Karpas-422 (cell line): ENCODE measurements around the gene AGAP1. TPM values are rescaled to one million over a fixed set of nuclear protein-coding genes. Genes with fewer than 3 reads are reported as not detected.

Source experiments
- DNase-seq: peaks from one replicate; pipeline ENCODE4 v3.0.0-alpha.2; 2015
- H2AFZ ChIP-seq: fragments of 200-600 bp; sonication (generic); 2 replicates; pipeline ENCODE4 v1.6.1; 2014; ENCODE audit warnings: antibody characterized with exemption, low read length, mixed read lengths
- H3K27ac ChIP-seq: fragments of 200-600 bp; sonication (generic); 2 replicates; pipeline ENCODE4 v1.5.1; 2014; ENCODE audit warnings: mild to moderate bottlenecking, low read length, moderate library complexity
- H3K27me3 ChIP-seq: fragments of 200-600 bp; sonication (generic); 2 replicates; pipeline ENCODE4 v1.6.1; 2014; ENCODE audit warnings: low read length, mixed read lengths
- H3K36me3 ChIP-seq: fragments of 200-600 bp; sonication (generic); 2 replicates; pipeline ENCODE4 v1.6.1; 2014; ENCODE audit warnings: low read length, mixed read lengths; ENCODE audit not compliant: insufficient read depth
- H3K4me1 ChIP-seq: fragments of 200-600 bp; sonication (generic); 2 replicates; pipeline ENCODE4 v1.6.1; 2014; ENCODE audit warnings: mild to moderate bottlenecking, low read length, mixed read lengths
- H3K4me2 ChIP-seq: fragments of 200-600 bp; sonication (generic); 2 replicates; pipeline ENCODE4 v1.6.1; 2014; ENCODE audit warnings: low read length, low read depth, mild to moderate bottlenecking; ENCODE audit not compliant: poor library complexity, severe bottlenecking
- H3K4me3 ChIP-seq: fragments of 200-600 bp; sonication (generic); 2 replicates; pipeline ENCODE4 v1.5.1; 2014; ENCODE audit warnings: mild to moderate bottlenecking, antibody characterized with exemption, low read length, mixed read lengths
- H3K79me2 ChIP-seq: fragments of 200-600 bp; sonication (generic); 2 replicates; pipeline ENCODE4 v1.6.1; 2014; ENCODE audit warnings: mild to moderate bottlenecking, low read length, mixed read lengths
- H3K9ac ChIP-seq: fragments of 200-600 bp; sonication (generic); 2 replicates; pipeline ENCODE4 v1.6.0; 2014; ENCODE audit warnings: low read length
- H3K9me2 ChIP-seq: fragments of 200-600 bp; sonication (generic), shearing (Covaris generic); replicated peaks from 2 replicates; pipeline ENCODE4 v1.6.0; 2014; ENCODE audit warnings: mild to moderate bottlenecking, low read length, moderate library complexity; ENCODE audit not compliant: insufficient read depth
- H3K9me3 ChIP-seq: fragments of 300-700, 200-600 bp; sonication (generic); 2 replicates; pipeline ENCODE4 v1.6.1; 2014; ENCODE audit warnings: low read length, mixed read lengths
- H4K20me1 ChIP-seq: fragments of 200-600 bp; sonication (generic); 2 replicates; pipeline ENCODE4 v1.6.1; 2014; ENCODE audit warnings: mild to moderate bottlenecking, antibody characterized with exemption, low read length, low read depth; ENCODE audit not compliant: insufficient read depth
- total RNA-seq: library from RNA; depleted of rRNA; stranded (reverse); fragments of >200 nt; shearing (Covaris generic); gene quantifications from 2 replicates; pipeline ENCODE4 v1.2.3, GENCODE V29; 2014; ENCODE audit warnings: low replicate concordance

AGAP1 gene
- total RNA-seq, 1 experiment from 2014 or later, result not detected

GRCh38 chr2:235749121-235749770 is 255.4 kb downstream of the AGAP1 start:
- Histone ChIP-seq H3K4me3 (no peak overlapping the region), H4K20me1 (no peaks in the 10 kb centered on the region), H3K9me2 (no peaks in the 10 kb centered on the region), H3K9me3 (no peaks in the 10 kb centered on the region), H3K27me3 (no peaks in the 10 kb centered on the region), H3K4me2 (no peak overlapping the region), H3K36me3 (no peaks in the 10 kb centered on the region), H2AFZ (no peak overlapping the region), H3K9ac (no peak overlapping the region), H3K27ac (no peak overlapping the region), H3K4me1 (no peaks in the 10 kb centered on the region), H3K79me2 (no peaks in the 10 kb centered on the region)
- no peak for DNase-seq

GRCh38 chr2:235749771-235750160 is 255.9 kb downstream of the AGAP1 start:
- no peaks in the 10 kb centered on the region for H3K9me3 ChIP-seq
- no peak overlapping the region for H3K4me3 ChIP-seq
- DNase-seq, result no peak
- no peaks in the 10 kb centered on the region for H3K79me2 ChIP-seq
- no peaks in the 10 kb centered on the region for H3K27me3 ChIP-seq
- H3K9me2 ChIP-seq, result no peaks in the 10 kb centered on the region
- no peak overlapping the region for H3K4me2 ChIP-seq
- H3K27ac ChIP-seq, result no peak overlapping the region
- H3K9ac ChIP-seq, result no peak overlapping the region
- H2AFZ ChIP-seq, result no peak overlapping the region
- H3K36me3 ChIP-seq, result no peaks in the 10 kb centered on the region
- H3K4me1 ChIP-seq, result no peaks in the 10 kb centered on the region
- no peaks in the 10 kb centered on the region for H4K20me1 ChIP-seq

- no peaks in the 10 kb centered on the region for H3K4me1 ChIP-seq
- no peak overlapping the region for H3K9ac ChIP-seq
- no peak overlapping the region for H3K4me3 ChIP-seq
- no peaks in the 10 kb centered on the region for H3K9me3 ChIP-seq
- no peaks in the 10 kb centered on the region for H3K79me2 ChIP-seq
- H3K27me3 ChIP-seq, result no peaks in the 10 kb centered on the region
- no peaks in the 10 kb centered on the region for H3K36me3 ChIP-seq
- no peaks in the 10 kb centered on the region for H4K20me1 ChIP-seq
- H3K4me2 ChIP-seq, result no peak overlapping the region
- H2AFZ ChIP-seq, result no peak overlapping the region
- no peak overlapping the region for H3K27ac ChIP-seq
- no peak for DNase-seq
- no peaks in the 10 kb centered on the region for H3K9me2 ChIP-seq
Observed at GRCh38 chr2:235752846-235753245, 259.0 kb downstream of the AGAP1 start.

- no peaks in the 10 kb centered on the region for H3K36me3 ChIP-seq
- no peaks in the 10 kb centered on the region for H3K4me1 ChIP-seq
- no peak overlapping the region for H3K27ac ChIP-seq
- no peak overlapping the region for H2AFZ ChIP-seq
- no peaks in the 10 kb centered on the region for H3K9me2 ChIP-seq
- no peak overlapping the region for H3K4me3 ChIP-seq
- no peak for DNase-seq
- H3K4me2 ChIP-seq, result no peak overlapping the region
- no peaks in the 10 kb centered on the region for H4K20me1 ChIP-seq
- H3K9ac ChIP-seq, result no peak overlapping the region
- no peaks in the 10 kb centered on the region for H3K27me3 ChIP-seq
- H3K79me2 ChIP-seq, result no peaks in the 10 kb centered on the region
- H3K9me3 ChIP-seq, result no peaks in the 10 kb centered on the region
Observed at GRCh38 chr2:235754357-235755207, 260.7 kb downstream of the AGAP1 start.

GRCh38 chr2:235756491-235756890 is 262.6 kb downstream of the AGAP1 start:
- no peak overlapping the region for H2AFZ ChIP-seq
- no peak overlapping the region for H3K9ac ChIP-seq
- H3K4me2 ChIP-seq, result no peak overlapping the region
- no peaks in the 10 kb centered on the region for H3K79me2 ChIP-seq
- H3K4me1 ChIP-seq, result no peaks in the 10 kb centered on the region
- no peaks in the 10 kb centered on the region for H3K9me2 ChIP-seq
- H4K20me1 ChIP-seq, result no peaks in the 10 kb centered on the region
- no peak overlapping the region for H3K4me3 ChIP-seq
- H3K27ac ChIP-seq, result no peak overlapping the region
- H3K27me3 ChIP-seq, result no peaks in the 10 kb centered on the region
- H3K36me3 ChIP-seq, result no peaks in the 10 kb centered on the region
- no peaks in the 10 kb centered on the region for H3K9me3 ChIP-seq
- DNase-seq, result no peak

GRCh38 chr2:235757212-235757611 is 263.4 kb downstream of the AGAP1 start:
- Histone ChIP-seq H3K4me3 (no peak overlapping the region), H3K4me1 (no peaks in the 10 kb centered on the region), H3K9me2 (no peaks in the 10 kb centered on the region), H3K79me2 (no peaks in the 10 kb centered on the region), H4K20me1 (no peaks in the 10 kb centered on the region), H3K9ac (no peak overlapping the region), H2AFZ (no peak overlapping the region), H3K27ac (no peak overlapping the region), H3K4me2 (no peak overlapping the region), H3K9me3 (no peaks in the 10 kb centered on the region), H3K27me3 (no peaks in the 10 kb centered on the region), H3K36me3 (no peaks in the 10 kb centered on the region)
- no peak for DNase-seq

GRCh38 chr2:235757640-235758039 is 263.8 kb downstream of the AGAP1 start:
- H3K4me1 ChIP-seq, result no peaks in the 10 kb centered on the region
- H3K27me3 ChIP-seq, result no peaks in the 10 kb centered on the region
- no peaks in the 10 kb centered on the region for H4K20me1 ChIP-seq
- no peak overlapping the region for H3K9ac ChIP-seq
- H3K9me3 ChIP-seq, result no peaks in the 10 kb centered on the region
- no peak overlapping the region for H2AFZ ChIP-seq
- no peaks in the 10 kb centered on the region for H3K79me2 ChIP-seq
- H3K4me2 ChIP-seq, result no peak overlapping the region
- no peak overlapping the region for H3K27ac ChIP-seq
- H3K9me2 ChIP-seq, result no peaks in the 10 kb centered on the region
- DNase-seq, result no peak
- no peaks in the 10 kb centered on the region for H3K36me3 ChIP-seq
- no peak overlapping the region for H3K4me3 ChIP-seq

- DNase-seq, result no peak
Observed at GRCh38 chr2:235762832-235763598, 269.2 kb downstream of the AGAP1 start.

More at GRCh38 chr2:235762832-235763598, 269.2 kb downstream of the AGAP1 start:
- no peaks in the 10 kb centered on the region for H3K9me3 ChIP-seq
- H3K4me1 ChIP-seq, result no peaks in the 10 kb centered on the region
- H3K9ac ChIP-seq, result no peak overlapping the region
- no peak overlapping the region for H2AFZ ChIP-seq
- no peaks in the 10 kb centered on the region for H3K27me3 ChIP-seq
- no peaks in the 10 kb centered on the region for H3K79me2 ChIP-seq
- no peaks in the 10 kb centered on the region for H3K9me2 ChIP-seq
- no peak overlapping the region for H3K4me3 ChIP-seq
- no peak overlapping the region for H3K27ac ChIP-seq
- H3K4me2 ChIP-seq, result no peak overlapping the region
- no peaks in the 10 kb centered on the region for H4K20me1 ChIP-seq
- no peaks in the 10 kb centered on the region for H3K36me3 ChIP-seq
